HG02870 (cell line): Measurements from ENCODE around the gene KIF16B.

Source experiments
- ATAC-seq: cut with Tn5 transposase; IDR thresholded peaks from one replicate; pipeline ENCODE4 v1.9.1; 2021; ENCODE audit warnings: mild to moderate bottlenecking, moderate library complexity; ENCODE audit not compliant: unreplicated experiment

Gene KIF16B

GRCh38 chr20:16405254-16405653, 168.0 kb downstream of the KIF16B start:
- ATAC-seq: no peak

GRCh38 chr20:16404640-16405039, 168.6 kb downstream of the KIF16B start:
- ATAC-seq: no peak

- ATAC-seq: no peak
Measured at GRCh38 chr20:16404171-16404570, 169.1 kb downstream of the KIF16B start.

GRCh38 chr20:16400234-16400633, 173.0 kb downstream of the KIF16B start:
- no peak for ATAC-seq

- ATAC-seq: no peak
Measured at GRCh38 chr20:16399801-16400200, 173.4 kb downstream of the KIF16B start.

- no peak for ATAC-seq
Measured at GRCh38 chr20:16397086-16397485, 176.2 kb downstream of the KIF16B start.

GRCh38 chr20:16395366-16395765, 177.9 kb downstream of the KIF16B start:
- no peak for ATAC-seq

- no peak for ATAC-seq
Measured at GRCh38 chr20:16394784-16395183, 178.5 kb downstream of the KIF16B start.

- ATAC-seq: no peak
Measured at GRCh38 chr20:16393836-16394235, 179.4 kb downstream of the KIF16B start.

GRCh38 chr20:16393297-16393696, 180.0 kb downstream of the KIF16B start:
- no peak for ATAC-seq

- peak; percentile 99 for ATAC-seq
Measured at GRCh38 chr20:16392346-16392745, 180.9 kb downstream of the KIF16B start.

- ATAC-seq: no peak
Measured at GRCh38 chr20:16390991-16391390, 182.3 kb downstream of the KIF16B start.

- no peak for ATAC-seq
Measured at GRCh38 chr20:16388731-16389130, 184.5 kb downstream of the KIF16B start.

- no peak for ATAC-seq
Measured at GRCh38 chr20:16387666-16388065, 185.6 kb downstream of the KIF16B start.

GRCh38 chr20:16385891-16386290, 187.4 kb downstream of the KIF16B start:
- no peak for ATAC-seq

- no peak for ATAC-seq
Measured at GRCh38 chr20:16385462-16385861, 187.8 kb downstream of the KIF16B start.

GRCh38 chr20:16381444-16381843, 191.8 kb downstream of the KIF16B start:
- ATAC-seq: no peak

GRCh38 chr20:16378712-16379370, 194.4 kb downstream of the KIF16B start:
- ATAC-seq: no peak

- no peak for ATAC-seq
Measured at GRCh38 chr20:16378122-16378521, 195.1 kb downstream of the KIF16B start.

GRCh38 chr20:16369441-16369840, 203.8 kb downstream of the KIF16B start:
- ATAC-seq: no peak

- no peak for ATAC-seq
Measured at GRCh38 chr20:16368645-16369292, 204.5 kb downstream of the KIF16B start.

- no peak for ATAC-seq
Measured at GRCh38 chr20:16367948-16368560, 205.2 kb downstream of the KIF16B start.
